NCI-H2081 treated with DMSO at 0.1 percent for 48 hours (cell line): ENCODE results near the gene POLRMT.
"Not testable (repeated sequence)": the region's sequence is repeated elsewhere in the genome, so short reads cannot be mapped to it uniquely, and the experiment has no call there.

Source experiments
- DNase-seq: peaks from one replicate; lab custom pipeline; 2025; lab: John Stamatoyannopoulos, UW

Gene POLRMT

GRCh38 chr19:611481-611868, 21.9 kb downstream of the POLRMT start:
- DNase-seq = no peak

GRCh38 chr19:610801-611480, 22.4 kb downstream of the POLRMT start:
- no peak for DNase-seq

GRCh38 chr19:610071-610800, 23.1 kb downstream of the POLRMT start:
- DNase-seq = no peak

DNA sequence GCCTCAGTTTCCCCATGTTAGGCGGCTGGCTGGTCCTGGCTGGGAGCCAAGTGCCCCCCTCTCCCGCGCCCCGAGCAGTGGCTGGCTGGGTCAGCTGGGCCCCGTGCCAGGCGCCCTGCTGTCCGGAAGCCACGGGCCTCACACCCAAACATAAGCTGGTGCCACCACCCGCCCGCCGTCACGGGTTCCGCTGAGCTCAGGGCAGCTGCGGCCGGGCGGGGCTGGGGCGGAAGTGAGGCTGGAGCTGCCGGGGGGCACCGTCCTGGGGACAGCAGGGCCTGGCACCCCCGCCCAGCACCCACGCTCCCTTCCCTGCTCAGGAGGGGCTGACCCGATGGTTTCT, 24.4 kb downstream of the POLRMT start:
- no peak for DNase-seq

DNA sequence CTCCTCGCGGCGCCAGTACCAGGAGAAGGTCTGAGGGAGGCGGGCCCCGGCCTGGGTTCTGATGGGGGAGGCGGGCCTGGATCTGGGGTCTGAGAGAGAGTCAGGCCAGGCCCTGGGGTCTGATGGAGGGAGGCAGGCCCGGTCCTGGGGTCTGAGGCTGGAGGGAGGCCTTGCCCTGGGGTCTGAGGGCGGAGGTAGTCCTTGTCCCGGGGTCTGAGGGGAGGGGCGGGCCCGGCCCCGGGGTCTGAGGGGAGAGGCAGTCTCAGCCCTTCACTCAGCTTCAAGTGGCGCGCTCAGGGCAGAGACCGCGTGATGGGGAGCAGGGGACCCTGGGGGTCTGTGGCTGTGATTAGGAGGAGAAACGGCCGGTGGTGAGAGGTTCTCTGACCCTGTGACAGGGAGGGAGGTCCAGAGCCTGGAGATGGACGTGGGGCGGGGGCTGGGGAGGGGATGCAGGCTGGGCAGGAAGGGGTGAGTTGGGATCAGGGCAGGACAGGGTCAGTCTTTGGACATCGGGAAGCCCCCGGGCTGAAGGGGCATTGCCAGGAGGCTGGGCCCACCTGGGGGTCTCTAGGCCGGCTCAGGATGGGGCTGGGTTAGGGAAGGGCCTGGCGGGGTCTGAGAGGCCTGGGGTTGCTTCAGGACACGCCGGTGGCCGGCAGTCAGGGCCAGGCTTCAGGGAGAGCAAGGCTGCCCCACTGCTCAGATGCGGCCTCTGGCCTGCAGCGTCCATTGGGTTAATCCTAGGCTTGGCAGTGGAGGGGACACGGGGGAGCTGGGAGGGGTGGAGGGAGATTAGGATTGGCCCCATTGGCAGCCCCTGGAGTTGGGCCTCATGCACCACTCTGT, 25.0 kb downstream of the POLRMT start:
- DNase-seq = no peak

DNA sequence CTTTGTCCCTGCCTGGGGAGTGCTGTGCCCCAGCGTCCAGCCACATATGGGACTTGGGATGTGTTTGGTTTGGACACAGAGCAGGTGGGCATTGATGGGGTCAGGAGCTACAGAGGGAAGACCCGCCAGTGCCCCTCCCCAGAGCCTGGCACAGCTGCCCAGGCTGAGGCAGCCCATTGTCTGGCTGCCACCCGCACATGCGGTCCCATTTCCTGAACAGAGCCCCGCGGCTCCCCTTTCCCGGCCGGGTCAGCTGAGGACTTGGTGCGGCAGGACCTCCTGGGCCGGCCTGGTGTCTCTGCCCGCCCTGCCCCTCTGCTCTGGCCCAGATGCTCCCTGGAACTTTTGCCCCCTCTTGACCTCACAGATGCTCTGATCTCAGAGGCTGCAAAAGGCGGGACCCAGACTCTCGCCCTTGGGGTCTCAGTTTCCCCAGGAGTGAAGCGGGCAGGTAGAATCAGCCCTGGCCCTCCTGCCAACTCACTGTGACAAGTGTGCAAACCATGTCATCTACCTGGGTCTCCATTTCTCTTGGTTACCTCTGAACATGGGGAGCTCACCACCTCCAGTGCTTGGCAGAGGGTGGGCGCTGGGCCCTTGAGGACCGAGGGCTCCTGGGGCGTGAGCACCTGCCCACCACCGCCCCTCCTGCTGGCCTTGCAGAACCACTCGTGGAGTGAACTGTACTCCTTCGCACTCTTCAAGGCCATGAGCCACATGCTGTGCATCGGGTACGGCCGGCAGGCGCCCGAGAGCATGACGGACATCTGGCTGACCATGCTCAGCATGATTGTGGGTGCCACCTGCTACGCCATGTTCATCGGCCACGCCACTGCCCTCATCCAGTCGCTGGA, 25.8 kb downstream of the POLRMT start:
- no peak for DNase-seq

- not testable (repeated sequence) for DNase-seq
These were observed 28.0 kb downstream of the POLRMT start for GRCh38 chr19:605061-605971.

DNA sequence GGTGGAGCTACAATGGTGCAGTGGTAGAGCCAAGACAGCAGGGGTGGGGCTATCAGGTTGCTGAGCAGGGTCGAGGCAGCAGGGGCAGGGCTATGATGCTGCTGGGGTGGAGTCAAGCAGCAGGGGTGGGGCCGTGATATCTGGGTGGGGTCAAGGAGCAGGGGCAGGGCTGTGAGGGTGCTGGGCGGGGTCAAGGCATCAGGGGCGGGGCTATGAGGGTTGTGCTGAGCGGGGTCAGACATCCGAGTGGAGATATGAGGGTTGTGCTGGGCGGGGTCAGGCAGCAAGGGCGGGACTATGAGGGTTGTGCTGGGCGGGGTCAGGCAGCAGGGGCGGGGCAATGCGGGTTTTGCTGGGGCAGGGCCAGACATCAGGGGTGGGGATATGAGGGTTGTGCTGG, 29.0 kb downstream of the POLRMT start:
- DNase-seq = no peak

GRCh38 chr19:603779-604178, 29.6 kb downstream of the POLRMT start:
- not testable (repeated sequence) for DNase-seq

GRCh38 chr19:603302-603639, 30.1 kb downstream of the POLRMT start:
- DNase-seq = not testable (repeated sequence)

DNA sequence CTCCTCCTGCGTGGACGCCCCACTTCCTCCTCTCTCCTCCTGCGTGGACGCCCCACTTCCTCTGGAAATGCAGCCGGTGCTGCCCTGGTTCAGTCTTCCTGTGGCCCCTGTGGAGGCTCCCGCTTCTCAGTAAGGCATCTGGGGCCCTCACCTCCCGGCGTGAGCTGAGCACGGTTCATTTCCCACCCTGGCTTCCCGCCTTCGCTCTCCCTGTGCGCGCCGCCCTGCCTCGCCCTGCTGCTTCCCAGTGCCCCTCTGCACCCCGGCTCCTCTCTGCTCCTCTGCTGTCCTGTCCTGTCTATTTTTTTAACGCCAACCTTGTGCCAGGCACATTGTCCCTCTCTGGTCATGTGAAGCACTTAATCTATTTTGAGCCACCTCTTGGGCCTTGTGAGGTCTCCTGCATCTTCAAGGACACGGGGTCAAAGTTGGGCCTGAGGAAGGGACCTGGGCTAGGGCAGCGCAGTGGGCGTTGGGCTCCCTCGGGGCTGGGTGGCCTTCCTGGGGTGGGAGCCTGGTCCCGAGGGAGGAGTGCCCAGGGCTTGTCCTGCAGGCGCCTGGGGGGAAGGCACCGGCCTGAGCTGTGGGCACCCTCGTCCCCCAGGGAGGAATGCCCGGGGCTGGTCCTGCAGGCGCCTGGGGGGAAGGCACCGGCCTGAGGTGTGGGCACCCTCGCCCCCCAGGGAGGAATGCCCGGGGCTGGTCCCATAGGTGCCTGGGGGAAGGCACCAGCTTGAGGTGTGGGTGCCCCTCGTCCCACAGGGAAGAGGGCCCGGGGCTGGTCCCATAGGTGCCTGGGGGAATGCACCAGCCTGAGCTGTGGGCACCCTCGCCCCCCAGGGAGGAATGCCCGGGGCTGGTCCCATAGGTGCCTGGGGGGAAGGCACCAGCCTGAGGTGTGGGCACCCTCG, 30.7 kb downstream of the POLRMT start:
- no peak for DNase-seq

- no peak for DNase-seq
These were observed 31.5 kb downstream of the POLRMT start for GRCh38 chr19:601790-602189.

- DNase-seq = no peak
These were observed 32.0 kb downstream of the POLRMT start for GRCh38 chr19:601310-601709.

- no peak for DNase-seq
These were observed 35.7 kb downstream of the POLRMT start for GRCh38 chr19:597406-598315.

- DNase-seq = no peak
These were observed 37.1 kb downstream of the POLRMT start for GRCh38 chr19:596263-596655.

DNA sequence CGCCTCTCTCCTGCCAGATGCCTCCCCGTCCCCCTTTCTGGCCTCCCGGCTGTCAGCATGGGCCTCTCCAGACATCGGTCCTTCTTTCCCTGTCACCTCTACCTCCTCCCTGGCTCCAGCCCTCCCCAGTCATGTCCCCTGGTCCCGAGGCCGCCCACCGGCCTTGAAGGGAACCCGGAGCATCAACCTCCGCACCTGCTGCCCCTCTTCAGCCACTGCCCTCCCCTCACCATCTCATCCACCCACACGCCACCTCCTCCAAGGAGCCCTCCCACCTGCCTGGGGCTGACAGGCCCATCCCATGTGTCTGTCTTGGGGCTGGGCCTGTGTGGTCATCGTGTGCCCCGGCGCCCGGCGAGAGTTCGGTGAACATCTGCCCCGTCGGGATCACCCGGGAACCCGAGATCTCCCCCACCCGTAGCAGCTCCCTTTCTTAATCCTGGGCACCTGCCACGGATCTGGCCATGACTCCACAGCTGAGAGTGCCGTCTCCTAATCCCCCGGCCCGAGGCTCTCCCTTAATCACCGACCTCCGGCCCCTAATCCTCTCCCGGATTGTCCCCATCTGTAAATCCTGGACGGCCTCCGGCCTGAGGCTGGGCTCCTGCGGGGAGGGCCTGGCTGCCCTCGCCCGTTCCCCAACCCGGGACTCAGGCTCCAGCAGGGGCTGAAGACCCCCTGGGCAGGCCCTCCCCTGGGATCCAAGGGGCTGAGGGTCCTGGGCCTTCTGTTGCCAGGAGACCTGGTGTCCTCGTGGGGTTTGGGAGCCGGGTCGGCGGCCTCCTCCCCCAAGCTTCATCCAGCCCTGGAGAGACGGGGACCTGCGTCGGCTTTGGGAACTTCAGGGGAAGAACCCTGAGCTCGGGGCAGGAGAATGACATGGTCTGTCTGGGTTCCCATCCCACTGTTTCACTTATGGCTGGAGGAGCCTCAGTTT, 37.7 kb downstream of the POLRMT start:
- no peak for DNase-seq

DNA sequence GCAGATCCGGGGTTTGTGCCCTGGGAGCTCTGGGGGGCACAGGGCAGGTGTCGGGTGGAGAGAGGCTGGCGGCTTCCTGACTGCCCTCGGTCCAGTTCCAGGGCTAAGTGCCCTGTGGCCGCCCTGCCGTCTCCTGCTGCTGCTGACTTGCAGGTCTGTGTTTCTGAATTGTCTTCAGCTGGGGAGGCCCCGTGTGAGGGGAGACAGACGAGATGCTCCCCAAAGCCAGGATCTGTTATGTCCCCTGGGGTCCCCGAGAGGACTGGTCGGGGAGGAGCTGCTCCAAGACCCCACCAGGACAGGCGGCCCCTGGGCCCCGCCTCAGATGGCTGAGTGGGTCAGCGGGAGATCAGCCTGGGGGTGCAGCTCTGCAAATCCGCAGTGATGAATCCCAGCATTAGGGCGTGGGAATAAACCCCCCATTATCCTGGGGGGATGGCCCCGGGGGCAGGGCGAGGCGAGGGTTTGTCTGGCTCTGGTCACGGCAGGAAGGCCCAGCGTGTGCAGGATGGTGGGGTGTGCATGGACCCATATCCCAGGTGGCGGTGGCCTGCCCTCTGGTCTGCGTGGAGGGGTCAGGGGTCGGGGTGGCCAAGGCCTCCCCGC, 39.0 kb downstream of the POLRMT start:
- DNase-seq = no peak
